AG04450 (cell line): ENCODE results near the gene PPP1R37. TPM values are rescaled to one million over a fixed set of nuclear protein-coding genes. Genes with fewer than 3 reads are reported as not detected.

Source experiments
- CTCF ChIA-PET: fragments of 300-600, 350-600 bp; formaldehyde crosslinking; extraction: SDS; loops from one replicate; lab custom pipeline; 2022; ENCODE audit warnings: antibody characterized with exemption, inconsistent platforms; lab: Charles Lee
- POLR2A ChIA-PET: fragments of 350-600 bp; formaldehyde crosslinking; extraction: SDS; loops from one replicate; lab custom pipeline; 2021; ENCODE audit warnings: antibody characterized with exemption, inconsistent platforms; lab: Yijun Ruan, JAX
- DNase-seq: peaks from one replicate; pipeline ENCODE4 v3.0.0-alpha.2; 2011; ENCODE audit warnings: low read depth, low spot score
- H3K27ac ChIP-seq: one replicate; pipeline ENCODE4 v1.5.1; 2012; ENCODE audit warnings: low read depth, low read length, control low read depth
- H3K27me3 ChIP-seq: one replicate; pipeline ENCODE4 v1.6.0; 2012; ENCODE audit warnings: low read length; ENCODE audit not compliant: control insufficient read depth, insufficient read depth
- H3K4me3 ChIP-seq: 2 replicates; pipeline ENCODE4 v1.5.1; 2011; ENCODE audit warnings: mild to moderate bottlenecking, low read depth, low read length, control low read depth
- H3K9me3 ChIP-seq: 2 replicates; pipeline ENCODE4 v1.5.1; 2012; ENCODE audit warnings: low read length; ENCODE audit not compliant: control insufficient read depth, insufficient read depth
- polyA plus RNA-seq: library from polyadenylated mRNA; depleted of rRNA; stranded (reverse); fragments of >200 nt; gene quantifications from 2 replicates; pipeline ENCODE4 v1.2.3, GENCODE V29; 2011
- TF ChIP-seq, protein P1 (sequence below): IDR thresholded peaks from 2 replicates; pipeline ENCODE4 v1.5.1; 2011; ENCODE audit warnings: low read depth, low read length, control low read depth, inconsistent platforms

The PPP1R37 gene
- polyA plus RNA-seq, 1 experiment: 8.6 TPM

DNA sequence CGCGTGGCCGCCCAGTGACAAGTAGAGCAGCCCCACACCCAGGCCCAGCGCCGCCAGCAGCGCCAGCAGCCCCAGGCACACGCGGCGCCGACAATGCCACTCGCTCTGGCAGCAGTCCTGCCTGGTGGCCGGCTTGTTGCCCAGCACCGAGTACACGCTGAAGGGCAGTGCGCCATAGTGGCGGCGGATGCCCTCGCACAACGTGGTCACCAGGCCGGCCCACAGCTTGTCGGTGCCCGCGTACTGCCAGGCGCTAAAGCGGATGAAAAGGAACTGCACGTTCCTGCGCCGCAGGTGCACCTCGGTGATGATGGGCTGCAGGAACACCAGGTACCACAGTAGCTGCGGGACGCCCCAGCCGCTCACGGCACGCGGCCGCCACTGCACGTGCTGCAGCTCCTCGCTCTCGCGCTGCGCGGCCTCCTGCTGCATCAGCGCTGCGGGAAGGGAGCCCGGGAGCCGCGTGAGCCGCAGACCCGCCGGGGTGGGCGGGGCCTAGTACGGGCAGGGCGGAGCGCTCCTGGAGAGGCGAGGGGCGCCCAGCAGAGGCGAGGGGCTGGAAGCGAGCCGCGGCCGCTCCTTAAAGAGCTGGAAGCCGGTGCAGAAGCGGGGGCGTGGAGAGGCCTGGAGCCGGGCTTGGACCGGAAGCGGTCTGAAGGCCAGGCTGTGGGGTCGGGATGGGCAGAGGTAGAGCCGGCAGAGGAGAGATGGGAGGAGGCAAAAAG is 60.5 kb downstream of the PPP1R37 start:
- peaks cover 14% of the 10 kb centered on the region for H3K27me3 ChIP-seq
- peaks cover 5% of the 10 kb centered on the region; the same call in 1 of the 2 replicates for H3K9me3 ChIP-seq
- H3K4me3 ChIP-seq: peak overlapping the region; percentile 25; the same call in 1 of the 2 replicates
- ChIA-PET POLR2A (interaction anchor here (0.7 to 2.3 kb wide), 2 partner anchors 25 to 119 kb away, joined by 3 to 8 read pairs; partner anchors contain the start of genes BLOC1S3 and TRAPPC6A), CTCF (no interaction called here)
- TF ChIP-seq, protein P1, sequence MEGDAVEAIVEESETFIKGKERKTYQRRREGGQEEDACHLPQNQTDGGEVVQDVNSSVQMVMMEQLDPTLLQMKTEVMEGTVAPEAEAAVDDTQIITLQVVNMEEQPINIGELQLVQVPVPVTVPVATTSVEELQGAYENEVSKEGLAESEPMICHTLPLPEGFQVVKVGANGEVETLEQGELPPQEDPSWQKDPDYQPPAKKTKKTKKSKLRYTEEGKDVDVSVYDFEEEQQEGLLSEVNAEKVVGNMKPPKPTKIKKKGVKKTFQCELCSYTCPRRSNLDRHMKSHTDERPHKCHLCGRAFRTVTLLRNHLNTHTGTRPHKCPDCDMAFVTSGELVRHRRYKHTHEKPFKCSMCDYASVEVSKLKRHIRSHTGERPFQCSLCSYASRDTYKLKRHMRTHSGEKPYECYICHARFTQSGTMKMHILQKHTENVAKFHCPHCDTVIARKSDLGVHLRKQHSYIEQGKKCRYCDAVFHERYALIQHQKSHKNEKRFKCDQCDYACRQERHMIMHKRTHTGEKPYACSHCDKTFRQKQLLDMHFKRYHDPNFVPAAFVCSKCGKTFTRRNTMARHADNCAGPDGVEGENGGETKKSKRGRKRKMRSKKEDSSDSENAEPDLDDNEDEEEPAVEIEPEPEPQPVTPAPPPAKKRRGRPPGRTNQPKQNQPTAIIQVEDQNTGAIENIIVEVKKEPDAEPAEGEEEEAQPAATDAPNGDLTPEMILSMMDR: no peak
- no peak for DNase-seq
- H3K27ac ChIP-seq: no peak overlapping the region

DNA sequence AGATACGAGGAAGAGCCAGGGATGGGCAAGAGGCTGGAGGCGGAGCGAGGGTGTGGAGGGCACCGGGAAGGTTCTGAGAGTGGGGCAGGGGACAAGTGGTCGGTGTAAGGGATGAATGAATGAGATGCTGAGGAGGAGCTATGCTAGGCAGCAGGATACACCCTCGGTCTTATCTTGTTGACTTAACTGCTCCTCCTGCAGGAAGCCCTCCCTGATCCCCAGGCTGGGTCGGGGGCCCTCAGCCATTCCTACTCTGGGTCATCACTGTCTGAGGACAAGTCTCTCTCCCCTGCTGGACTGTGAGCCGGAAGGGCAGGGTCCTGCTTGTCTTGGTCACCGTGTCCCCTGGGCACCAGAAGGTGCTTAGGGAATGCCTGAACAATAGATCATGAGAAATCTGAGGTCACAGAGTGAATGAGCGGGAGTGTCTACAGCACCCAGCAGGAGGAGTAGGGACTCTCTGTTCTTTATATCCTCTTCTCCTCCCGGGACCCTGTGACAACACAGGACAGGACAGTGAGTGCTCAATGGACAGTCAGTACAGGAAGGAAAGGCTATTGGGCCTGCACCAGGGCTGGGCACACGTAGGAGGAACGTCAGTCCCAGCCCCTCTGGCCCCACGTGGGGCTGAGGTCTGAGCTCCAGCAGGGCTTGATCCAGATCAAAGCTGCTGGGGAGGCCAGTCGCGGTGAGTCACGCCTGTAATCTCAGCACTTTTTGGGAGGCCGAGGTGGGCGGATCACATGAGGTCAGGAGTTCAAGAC is 61.3 kb downstream of the PPP1R37 start:
- no peak overlapping the region for H3K27ac ChIP-seq
- peaks cover 5% of the 10 kb centered on the region; the same call in 1 of the 2 replicates for H3K9me3 ChIP-seq
- H3K4me3 ChIP-seq: 0 out of 2 replicates have a peak overlapping the region, but pooled peaks have one; percentile 7
- CTCF ChIA-PET: interaction anchor here (1.7 kb wide), 1 partner anchor 29 kb away, joined by 6 read pairs; no protein-coding TSS in a partner anchor
- peaks cover 14% of the 10 kb centered on the region for H3K27me3 ChIP-seq
- DNase-seq: no peak
- POLR2A ChIA-PET: interaction anchor here (0.6 kb wide), 2 partner anchors 26 to 77 kb away, joined by 4 to 11 read pairs; no protein-coding TSS in a partner anchor
- TF ChIP-seq, protein P1: peak; percentile 1; the same call in 1 of the 2 replicates

DNA sequence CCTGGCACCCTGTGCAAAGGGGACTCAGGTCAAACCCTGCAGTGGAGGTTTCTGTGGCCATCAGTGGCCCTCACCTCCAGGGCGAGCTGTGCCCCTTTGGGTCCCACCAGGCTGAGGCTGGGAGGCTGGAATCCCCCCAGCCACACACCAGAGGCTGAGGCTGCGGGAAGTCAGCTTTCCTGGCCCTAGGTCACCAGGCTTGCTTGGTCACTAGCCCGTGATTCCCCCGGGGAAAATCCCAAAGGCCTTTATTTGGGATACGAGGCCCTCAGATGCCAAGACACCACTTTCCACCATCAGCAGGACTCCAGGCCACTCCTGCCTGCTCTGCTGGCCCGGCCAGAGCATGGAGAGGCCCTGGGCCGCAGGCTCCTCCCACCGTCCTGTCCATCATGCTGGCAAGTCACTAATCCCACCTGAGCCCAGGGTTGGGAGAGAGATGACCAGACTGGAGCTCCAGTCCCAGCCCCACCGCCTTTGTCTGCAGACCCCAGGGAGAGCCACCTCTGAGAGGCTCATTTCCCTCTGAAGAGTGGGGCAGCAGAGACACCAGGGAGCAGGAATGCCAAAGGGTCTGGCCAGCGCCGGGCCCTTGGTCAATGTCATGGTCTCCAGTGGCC is 63.1 kb downstream of the PPP1R37 start:
- H3K27me3 ChIP-seq: peaks cover 17% of the 10 kb centered on the region
- H3K9me3 ChIP-seq: peaks cover 5% of the 10 kb centered on the region; the same call in 1 of the 2 replicates
- TF ChIP-seq, protein P1: no peak
- DNase-seq: no peak
- H3K4me3 ChIP-seq: no peak overlapping the region
- CTCF ChIA-PET: no interaction called here
- H3K27ac ChIP-seq: no peak overlapping the region
- POLR2A ChIA-PET: no interaction called here

DNA sequence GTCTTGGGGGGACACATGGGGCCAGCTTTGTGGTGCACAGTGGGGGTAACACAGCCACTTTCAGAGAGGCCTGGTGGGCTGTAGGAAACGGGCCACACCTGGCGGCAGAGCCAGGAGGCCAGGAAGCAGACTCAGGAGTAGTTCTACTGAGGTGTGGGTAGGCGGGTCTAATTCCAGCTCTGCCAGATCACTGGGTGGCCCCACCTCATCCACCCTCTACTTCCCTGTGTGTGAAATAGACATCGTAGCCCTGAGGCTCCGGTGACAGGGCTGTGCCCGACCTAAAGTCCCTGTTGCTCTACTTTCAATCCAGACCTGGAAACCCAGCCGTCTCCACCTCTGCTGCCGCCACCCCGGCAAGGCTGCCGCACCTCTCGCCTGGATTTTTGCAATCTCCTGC is 63.8 kb downstream of the PPP1R37 start:
- ChIA-PET CTCF (no interaction called here), POLR2A (no interaction called here)
- Histone ChIP-seq H3K4me3 (no peak overlapping the region), H3K9me3 (peaks cover 5% of the 10 kb centered on the region; the same call in 1 of the 2 replicates), H3K27me3 (peaks cover 15% of the 10 kb centered on the region), H3K27ac (no peak overlapping the region)
- TF ChIP-seq, protein P1: no peak
- no peak for DNase-seq
